Keratinocyte (primary cell): ENCODE data around the gene SRPRB. TPM values are rescaled to one million over a fixed set of nuclear protein-coding genes. Genes with fewer than 3 reads are reported as not detected.

Experiments used
- DNase-seq: peaks from one replicate; pipeline ENCODE4 v3.0.0-alpha.2; 2011; ENCODE audit warnings: low read depth, missing footprints, low spot score
- FAIRE-seq: peaks from 2 replicates; lab custom pipeline; 2011; peaks lifted over from hg19 to GRCh38; lab: Jason Lieb, UNC
- H2AFZ ChIP-seq: 2 replicates; pipeline ENCODE4 v1.6.0; 2012; ENCODE audit warnings: low read length, control low read depth, inconsistent platforms; ENCODE audit not compliant: control insufficient read depth
- H3K27ac ChIP-seq: 2 replicates; pipeline ENCODE4 v1.5.1; 2011; ENCODE audit warnings: low read length; ENCODE audit not compliant: control insufficient read depth, insufficient read depth
- H3K27me3 ChIP-seq: 3 replicates; pipeline ENCODE4 v1.6.0; 2011; ENCODE audit warnings: low read length; ENCODE audit not compliant: control insufficient read depth, insufficient read depth; ENCODE audit errors: extremely low read depth
- H3K36me3 ChIP-seq, 2 experiments: 2 replicates in 1 of 2; 3 replicates in 1 of 2; pipeline ENCODE4 v1.5.1; 2011; ENCODE audit warnings: low read length in 2 of 2, mild to moderate bottlenecking in 1 of 2; ENCODE audit not compliant: control insufficient read depth in 2 of 2, insufficient read depth in 2 of 2; ENCODE audit errors: extremely low read depth in 1 of 2
- H3K4me1 ChIP-seq: 3 replicates; pipeline ENCODE4 v1.5.1; 2011; ENCODE audit warnings: low read length; ENCODE audit not compliant: control insufficient read depth, insufficient read depth; ENCODE audit errors: extremely low read depth
- H3K4me2 ChIP-seq: 3 replicates; pipeline ENCODE4 v1.6.0; 2011; ENCODE audit warnings: low read depth, low read length; ENCODE audit not compliant: control insufficient read depth, insufficient read depth; ENCODE audit errors: extremely low read depth
- H3K4me3 ChIP-seq, 3 experiments: fragments of 200-600 bp in 1 of 3; sonication (generic) in 1 of 3; 2 replicates in 2 of 3; 3 replicates in 1 of 3; pipeline ENCODE4 v1.5.1; 2011 to 2016; ENCODE audit warnings: low read length in 3 of 3, mild to moderate bottlenecking in 3 of 3, control low read depth in 2 of 3, inconsistent platforms in 1 of 3, low read depth in 1 of 3, mixed read lengths in 1 of 3, mixed run types in 1 of 3, moderate library complexity in 1 of 3; ENCODE audit not compliant: control insufficient read depth in 2 of 3, insufficient read depth in 2 of 3; ENCODE audit errors: extremely low read depth in 1 of 3
- H3K79me2 ChIP-seq: 2 replicates; pipeline ENCODE4 v1.6.0; 2012; ENCODE audit warnings: low read length; ENCODE audit not compliant: control insufficient read depth, insufficient read depth
- H3K9ac ChIP-seq: 3 replicates; pipeline ENCODE4 v1.6.0; 2011; ENCODE audit warnings: low read length; ENCODE audit not compliant: control insufficient read depth, insufficient read depth; ENCODE audit errors: extremely low read depth
- H3K9me1 ChIP-seq: 3 replicates; pipeline ENCODE4 v1.6.0; 2011; ENCODE audit warnings: low read length; ENCODE audit not compliant: control insufficient read depth, insufficient read depth; ENCODE audit errors: extremely low read depth
- H3K9me3 ChIP-seq: 2 replicates; pipeline ENCODE4 v1.5.1; 2012; ENCODE audit warnings: low read depth, low read length; ENCODE audit not compliant: control insufficient read depth
- H4K20me1 ChIP-seq: 3 replicates; pipeline ENCODE4 v1.6.0; 2011; ENCODE audit warnings: low read length; ENCODE audit not compliant: control insufficient read depth, insufficient read depth; ENCODE audit errors: extremely low read depth
- EZH2 ChIP-seq: IDR thresholded peaks from one replicate; pipeline ENCODE4 v1.6.1; 2012; ENCODE audit warnings: inconsistent platforms, mild to moderate bottlenecking, low read length, moderate library complexity
- dilution Hi-C: fragments of 300-500 bp; cut with MboI; formaldehyde crosslinking; loops from one replicate; pipeline ENCODE4 v1.7.0; 2020; ENCODE audit warnings: low sequenced_read_pairs; ENCODE audit not compliant: extremely low pct_ligation_motif_present
- polyA plus RNA-seq, 5 experiments: library from polyadenylated mRNA; depleted of rRNA in 3 of 5; stranded (reverse) in 3 of 5; stranded (forward) in 1 of 5; unstranded in 1 of 5; fragments of >200 nt; gene quantifications; 1 replicate in 1 of 5; 2 replicates in 3 of 5; 3 replicates in 1 of 5; pipeline versions ENCODE4 v1.2.1 to v1.2.3, GENCODE V29; 2011 to 2012; ENCODE audit warnings: missing spikeins in 2 of 5, low read depth in 1 of 5, low replicate concordance in 1 of 5
- TF ChIP-seq, protein P1 (sequence below), 3 experiments: IDR thresholded peaks in 1 of 3; conservative IDR thresholded peaks in 1 of 3; optimal IDR thresholded peaks in 1 of 3; 2 replicates in 2 of 3; 3 replicates in 1 of 3; pipeline versions ENCODE3 to v1.5.1; 2011; ENCODE audit warnings: low read length in 3 of 3, mild to moderate bottlenecking in 3 of 3, moderate library complexity in 2 of 3, control low read depth in 1 of 3, inconsistent platforms in 1 of 3; ENCODE audit not compliant: insufficient read depth in 2 of 3; ENCODE audit errors: extremely low read depth in 1 of 3

Gene SRPRB
- polyA plus RNA-seq, 1 donor (not counting 4 experiments of a cell fraction or from before 2014, with no cell fraction given), result 55.9 TPM

DNA sequence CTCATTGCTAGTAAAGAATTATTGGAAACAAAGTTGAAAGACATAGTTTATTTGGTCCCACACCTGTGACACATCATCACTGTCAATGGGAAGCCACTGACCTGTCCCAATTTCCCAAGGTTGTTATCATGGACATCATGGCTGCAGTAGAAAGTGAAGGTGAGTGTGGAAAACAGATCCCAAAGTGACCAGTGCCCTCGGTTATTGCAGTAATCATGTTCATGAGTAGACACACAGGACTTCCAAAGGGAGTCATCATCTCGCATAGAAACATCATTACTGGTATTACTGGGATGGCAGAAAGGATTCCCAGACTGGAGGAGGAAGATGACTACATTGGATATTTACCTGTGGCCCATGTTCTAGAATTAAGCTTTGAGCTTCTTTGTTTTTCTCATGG, 44.7 kb upstream of the SRPRB start:
- DNase-seq (no peak), FAIRE-seq (no peak)
- no peaks in the 10 kb centered on the region for H4K20me1 ChIP-seq
- H2AFZ ChIP-seq, result no peak overlapping the region
- dilution Hi-C loops, result no loop called here
- no peaks in the 10 kb centered on the region for H3K27me3 ChIP-seq
- no peak overlapping the region for H3K4me2 ChIP-seq
- H3K9me3 ChIP-seq, result no peaks in the 10 kb centered on the region
- H3K9me1 ChIP-seq, result no peaks in the 10 kb centered on the region
- H3K4me3 ChIP-seq, result no peak overlapping the region
- no peaks in the 10 kb centered on the region for H3K36me3 ChIP-seq
- no peaks in the 10 kb centered on the region for H3K79me2 ChIP-seq
- no peak overlapping the region for H3K9ac ChIP-seq
- H3K4me1 ChIP-seq, result peaks cover 13% of the 10 kb centered on the region
- no peak overlapping the region for H3K27ac ChIP-seq
- TF ChIP-seq, protein P1, sequence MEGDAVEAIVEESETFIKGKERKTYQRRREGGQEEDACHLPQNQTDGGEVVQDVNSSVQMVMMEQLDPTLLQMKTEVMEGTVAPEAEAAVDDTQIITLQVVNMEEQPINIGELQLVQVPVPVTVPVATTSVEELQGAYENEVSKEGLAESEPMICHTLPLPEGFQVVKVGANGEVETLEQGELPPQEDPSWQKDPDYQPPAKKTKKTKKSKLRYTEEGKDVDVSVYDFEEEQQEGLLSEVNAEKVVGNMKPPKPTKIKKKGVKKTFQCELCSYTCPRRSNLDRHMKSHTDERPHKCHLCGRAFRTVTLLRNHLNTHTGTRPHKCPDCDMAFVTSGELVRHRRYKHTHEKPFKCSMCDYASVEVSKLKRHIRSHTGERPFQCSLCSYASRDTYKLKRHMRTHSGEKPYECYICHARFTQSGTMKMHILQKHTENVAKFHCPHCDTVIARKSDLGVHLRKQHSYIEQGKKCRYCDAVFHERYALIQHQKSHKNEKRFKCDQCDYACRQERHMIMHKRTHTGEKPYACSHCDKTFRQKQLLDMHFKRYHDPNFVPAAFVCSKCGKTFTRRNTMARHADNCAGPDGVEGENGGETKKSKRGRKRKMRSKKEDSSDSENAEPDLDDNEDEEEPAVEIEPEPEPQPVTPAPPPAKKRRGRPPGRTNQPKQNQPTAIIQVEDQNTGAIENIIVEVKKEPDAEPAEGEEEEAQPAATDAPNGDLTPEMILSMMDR (optimal IDR thresholded peaks at IDR 0.05 in 1 of 3, IDR thresholded peaks at IDR 0.05 in 1 of 3, conservative IDR thresholded peaks at IDR 0.05 in 1 of 3; ENCODE audit: extremely low read depth in 1 of 3, insufficient read depth in 2 of 3, low read length in 3 of 3), result no peak
- TF ChIP-seq EZH2, result no peak

DNA sequence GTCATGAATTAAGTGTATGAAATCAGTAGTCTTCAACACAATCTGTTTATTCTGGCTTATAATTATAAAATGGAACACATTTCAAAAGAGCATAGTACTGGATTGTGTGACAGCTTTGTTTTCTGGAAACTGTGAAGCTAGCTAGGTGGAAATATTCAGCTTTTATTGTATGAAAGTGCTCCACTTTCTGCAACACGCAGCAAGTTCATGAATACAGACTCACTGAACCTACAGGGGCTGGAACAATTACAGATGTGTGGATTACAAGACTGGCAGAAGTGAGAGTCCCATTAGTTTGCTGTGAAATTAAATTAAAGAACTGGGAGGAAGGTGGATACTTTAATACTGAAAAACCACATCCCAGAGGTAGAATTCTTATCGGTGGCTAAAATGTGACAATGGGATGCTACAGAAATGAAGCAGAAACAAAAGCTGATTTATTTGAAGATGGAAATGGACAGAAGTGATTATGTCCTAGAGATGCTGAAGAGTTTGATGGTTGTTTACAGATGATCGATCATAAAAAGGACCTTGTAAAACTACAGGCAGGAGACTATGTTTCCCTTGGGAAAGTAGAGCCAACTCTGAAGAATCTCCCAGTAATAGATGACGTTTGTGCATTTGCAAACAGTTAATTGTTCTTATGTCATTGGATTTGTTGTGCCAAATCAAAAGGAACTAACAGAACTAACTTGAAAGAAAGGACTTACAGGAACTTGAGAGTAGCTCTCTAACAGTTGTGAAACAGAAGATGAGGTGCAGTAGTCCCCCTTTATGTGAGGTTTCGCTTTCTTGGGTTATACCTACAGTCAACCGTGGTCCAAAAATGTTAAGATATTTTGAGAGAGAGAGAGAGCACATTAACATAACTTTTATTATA, 43.8 kb upstream of the SRPRB start:
- no peak overlapping the region for H3K4me2 ChIP-seq
- dilution Hi-C loops, result no loop called here
- no peaks in the 10 kb centered on the region for H3K36me3 ChIP-seq
- FAIRE-seq (no peak), DNase-seq (no peak)
- H3K4me1 ChIP-seq, result peaks cover 12% of the 10 kb centered on the region
- H3K4me3 ChIP-seq, result no peak overlapping the region
- H3K79me2 ChIP-seq, result no peaks in the 10 kb centered on the region
- TF ChIP-seq EZH2, result no peak
- TF ChIP-seq, protein P1 (optimal IDR thresholded peaks at IDR 0.05 in 1 of 3, IDR thresholded peaks at IDR 0.05 in 1 of 3, conservative IDR thresholded peaks at IDR 0.05 in 1 of 3; ENCODE audit: extremely low read depth in 1 of 3, insufficient read depth in 2 of 3, low read length in 3 of 3), result no peak
- H3K9me1 ChIP-seq, result no peaks in the 10 kb centered on the region
- no peaks in the 10 kb centered on the region for H4K20me1 ChIP-seq
- H3K9ac ChIP-seq, result no peak overlapping the region
- no peak overlapping the region for H3K27ac ChIP-seq
- no peaks in the 10 kb centered on the region for H3K27me3 ChIP-seq
- no peak overlapping the region for H2AFZ ChIP-seq
- no peaks in the 10 kb centered on the region for H3K9me3 ChIP-seq
